ENCODE results near the gene SLC6A20.

DNA sequence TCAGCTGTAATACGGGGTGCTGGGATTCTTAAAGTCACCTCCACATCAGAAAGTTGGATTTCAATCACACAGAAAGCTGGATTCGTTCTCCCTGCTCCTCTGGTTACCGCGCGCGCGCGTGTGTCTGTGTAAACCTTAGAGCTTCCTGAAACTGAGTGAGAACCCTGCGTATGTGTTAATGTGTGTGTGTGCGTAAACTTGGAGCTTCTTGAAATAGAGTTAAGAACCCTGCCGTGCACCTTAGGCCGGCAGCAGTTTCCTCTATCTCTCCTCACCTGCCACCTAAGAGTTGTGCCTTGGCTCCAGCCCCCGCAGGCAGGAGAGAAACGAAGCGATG is 45.1 kb upstream of the SLC6A20 start:
- no peak for TF ChIP-seq POLR2AphosphoS5 (IDR thresholded peaks at IDR 0.05; ENCODE audit: insufficient read depth in 1 of 2, low read depth in 1 of 2)
- TF ChIP-seq, protein P1, sequence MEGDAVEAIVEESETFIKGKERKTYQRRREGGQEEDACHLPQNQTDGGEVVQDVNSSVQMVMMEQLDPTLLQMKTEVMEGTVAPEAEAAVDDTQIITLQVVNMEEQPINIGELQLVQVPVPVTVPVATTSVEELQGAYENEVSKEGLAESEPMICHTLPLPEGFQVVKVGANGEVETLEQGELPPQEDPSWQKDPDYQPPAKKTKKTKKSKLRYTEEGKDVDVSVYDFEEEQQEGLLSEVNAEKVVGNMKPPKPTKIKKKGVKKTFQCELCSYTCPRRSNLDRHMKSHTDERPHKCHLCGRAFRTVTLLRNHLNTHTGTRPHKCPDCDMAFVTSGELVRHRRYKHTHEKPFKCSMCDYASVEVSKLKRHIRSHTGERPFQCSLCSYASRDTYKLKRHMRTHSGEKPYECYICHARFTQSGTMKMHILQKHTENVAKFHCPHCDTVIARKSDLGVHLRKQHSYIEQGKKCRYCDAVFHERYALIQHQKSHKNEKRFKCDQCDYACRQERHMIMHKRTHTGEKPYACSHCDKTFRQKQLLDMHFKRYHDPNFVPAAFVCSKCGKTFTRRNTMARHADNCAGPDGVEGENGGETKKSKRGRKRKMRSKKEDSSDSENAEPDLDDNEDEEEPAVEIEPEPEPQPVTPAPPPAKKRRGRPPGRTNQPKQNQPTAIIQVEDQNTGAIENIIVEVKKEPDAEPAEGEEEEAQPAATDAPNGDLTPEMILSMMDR (IDR thresholded peaks at IDR 0.05), result no peak
- no peak for TF ChIP-seq POLR2A (IDR thresholded peaks at IDR 0.05)
